ENCODE results near the gene SKIC2. TPM values are rescaled to one million over a fixed set of nuclear protein-coding genes. Genes with fewer than 3 reads are reported as not detected.
"Not testable (repeated sequence)": the region's sequence is repeated elsewhere in the genome, so short reads cannot be mapped to it uniquely, and the experiment has no call there.

Gene SKIC2
- total and polyA plus RNA-seq, 2 donors (not counting 3 experiments of a cell fraction or from before 2014, with no cell fraction given): 52.8 to 76.7 TPM

DNA sequence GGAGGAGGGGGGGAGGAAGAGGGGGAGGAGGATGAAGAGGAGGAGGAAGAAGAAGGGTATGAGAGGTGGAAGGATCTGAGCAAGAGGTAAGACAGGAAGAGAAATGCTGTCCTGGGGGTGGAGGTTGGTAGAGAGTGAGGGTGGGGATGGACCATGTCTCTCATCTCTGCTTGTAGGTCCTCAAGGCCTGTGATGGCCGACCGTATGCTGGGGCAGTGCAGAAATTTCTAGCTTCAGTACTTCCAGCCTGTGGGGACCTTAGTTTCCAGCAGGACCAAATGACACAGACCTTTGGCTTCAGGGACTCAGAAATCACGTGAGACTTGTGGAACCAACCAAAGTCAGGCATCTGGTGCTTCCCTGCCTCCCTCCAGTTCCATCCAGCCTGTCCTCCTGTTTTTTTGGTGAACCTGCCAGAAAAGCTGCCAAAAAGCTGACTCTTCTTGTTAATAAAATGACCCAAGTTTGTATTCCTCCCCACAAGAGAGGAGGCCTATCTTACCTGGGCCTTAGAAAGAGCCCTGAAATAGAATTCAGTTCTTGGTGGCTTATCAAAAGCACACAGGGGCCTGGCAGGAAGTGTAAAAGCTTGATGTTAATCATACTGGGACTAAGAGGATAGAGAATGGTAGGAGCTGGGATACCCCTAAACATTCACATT is 20.4 kb downstream of the SKIC2 start:
- CTCF ChIA-PET: interaction anchor here (2.4 kb wide), 1 partner anchor 27 kb away, joined by 9 read pairs; no protein-coding TSS in a partner anchor
- no peak overlapping the region for H3K27ac ChIP-seq (ENCODE audit: insufficient read depth, low read depth, low read length)
- H2AFZ ChIP-seq (ENCODE audit: low read depth, low read length): no peak overlapping the region
- H3K79me2 ChIP-seq (ENCODE audit: control insufficient read depth, insufficient read depth, low read length): no peaks in the 10 kb centered on the region
- H3K4me2 ChIP-seq (ENCODE audit: insufficient read depth, low read length): no peak overlapping the region
- H3K9me3 ChIP-seq (replicated peaks; ENCODE audit: control insufficient read depth, insufficient read depth, low read length): no peaks in the 10 kb centered on the region
- no peak overlapping the region for H3K4me3 ChIP-seq (replicated peaks in 1 of 3; ENCODE audit: insufficient read depth in 1 of 3, low read depth in 1 of 3, low read length in 3 of 3)
- dilution Hi-C loops (cut with MboI; ENCODE audit: extremely low pct_ligation_motif_present, low sequenced_read_pairs) (no loop called here), intact Hi-C loops (cut with micrococcal nuclease) (no loop called here)
- POLR2A ChIA-PET: no interaction called here
- no peaks in the 10 kb centered on the region for H3K27me3 ChIP-seq (ENCODE audit: control insufficient read depth in 2 of 2, insufficient read depth in 2 of 2, low read length in 2 of 2)
- peaks cover 0 to 10% of the 10 kb centered on the region in 2 experiments for H3K36me3 ChIP-seq (ENCODE audit: control insufficient read depth in 2 of 2, extremely low read depth in 1 of 2, insufficient read depth in 2 of 2, low read length in 2 of 2)
- DNase-seq (ENCODE audit: low read depth, low spot score) (no peak), FAIRE-seq (no peak)
- TF ChIP-seq JUN (IDR thresholded peaks at IDR 0.05; ENCODE audit: borderline replicate concordance, insufficient read depth, insufficient read length, low read depth): no peak
- TF ChIP-seq EZH2 (IDR thresholded peaks at IDR 0.05; ENCODE audit: borderline replicate concordance, low read depth, low read length, severe bottlenecking): no peak
- TF ChIP-seq MYC (IDR thresholded peaks at IDR 0.05; ENCODE audit: low read depth, low read length): no peak
- TF ChIP-seq, protein P1, sequence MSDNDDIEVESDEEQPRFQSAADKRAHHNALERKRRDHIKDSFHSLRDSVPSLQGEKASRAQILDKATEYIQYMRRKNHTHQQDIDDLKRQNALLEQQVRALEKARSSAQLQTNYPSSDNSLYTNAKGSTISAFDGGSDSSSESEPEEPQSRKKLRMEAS (IDR thresholded peaks at IDR 0.05; ENCODE audit: insufficient read depth, insufficient read length): no peak
- no peaks in the 10 kb centered on the region for H3K4me1 ChIP-seq (ENCODE audit: control insufficient read depth, extremely low read depth, insufficient read depth, low read length)
- no peaks in the 10 kb centered on the region for H4K20me1 ChIP-seq (replicated peaks; ENCODE audit: control insufficient read depth, extremely low read depth, insufficient read depth, low read length)
- no peak overlapping the region for H3K9ac ChIP-seq (replicated peaks; ENCODE audit: extremely low read depth, insufficient read depth, low read length)
- BruUV-seq (replicated peaks): no TSS peak
- no peaks in the 10 kb centered on the region for H3K9me1 ChIP-seq (replicated peaks; ENCODE audit: control insufficient read depth, extremely low read depth, insufficient read depth, low read length)

GRCh38 chr6:31980195-31980876 is 21.4 kb downstream of the SKIC2 start:
- H3K27me3 ChIP-seq (ENCODE audit: control insufficient read depth in 2 of 2, insufficient read depth in 2 of 2, low read length in 2 of 2); dilution Hi-C loops (cut with MboI; ENCODE audit: extremely low pct_ligation_motif_present, low sequenced_read_pairs); H3K4me3 ChIP-seq (replicated peaks in 1 of 3; ENCODE audit: insufficient read depth in 1 of 3, low read depth in 1 of 3, low read length in 3 of 3); H3K9me3 ChIP-seq (replicated peaks; ENCODE audit: control insufficient read depth, insufficient read depth, low read length); H2AFZ ChIP-seq (ENCODE audit: low read depth, low read length); H3K9ac ChIP-seq (replicated peaks; ENCODE audit: extremely low read depth, insufficient read depth, low read length); H3K27ac ChIP-seq (ENCODE audit: insufficient read depth, low read depth, low read length); H4K20me1 ChIP-seq (replicated peaks; ENCODE audit: control insufficient read depth, extremely low read depth, insufficient read depth, low read length); intact Hi-C loops (cut with micrococcal nuclease); H3K79me2 ChIP-seq (ENCODE audit: control insufficient read depth, insufficient read depth, low read length); H3K4me1 ChIP-seq (ENCODE audit: control insufficient read depth, extremely low read depth, insufficient read depth, low read length); FAIRE-seq; BruUV-seq (replicated peaks); H3K4me2 ChIP-seq (ENCODE audit: insufficient read depth, low read length); DNase-seq (ENCODE audit: low read depth, low spot score); POLR2A ChIA-PET; H3K9me1 ChIP-seq (replicated peaks; ENCODE audit: control insufficient read depth, extremely low read depth, insufficient read depth, low read length): not testable (repeated sequence)
- CTCF ChIA-PET: interaction anchor here (2.4 kb wide), 1 partner anchor 28 kb away, joined by 9 read pairs; no protein-coding TSS in a partner anchor
- peaks cover 0 to 10% of the 10 kb centered on the region in 2 experiments for H3K36me3 ChIP-seq (ENCODE audit: control insufficient read depth in 2 of 2, extremely low read depth in 1 of 2, insufficient read depth in 2 of 2, low read length in 2 of 2)

- DNase-seq (ENCODE audit: low read depth, low spot score); H3K9me3 ChIP-seq (replicated peaks; ENCODE audit: control insufficient read depth, insufficient read depth, low read length); H3K79me2 ChIP-seq (ENCODE audit: control insufficient read depth, insufficient read depth, low read length); H3K27ac ChIP-seq (ENCODE audit: insufficient read depth, low read depth, low read length); BruUV-seq (replicated peaks); dilution Hi-C loops (cut with MboI; ENCODE audit: extremely low pct_ligation_motif_present, low sequenced_read_pairs); H3K9me1 ChIP-seq (replicated peaks; ENCODE audit: control insufficient read depth, extremely low read depth, insufficient read depth, low read length); H2AFZ ChIP-seq (ENCODE audit: low read depth, low read length); H4K20me1 ChIP-seq (replicated peaks; ENCODE audit: control insufficient read depth, extremely low read depth, insufficient read depth, low read length); H3K4me3 ChIP-seq (replicated peaks in 1 of 3; ENCODE audit: insufficient read depth in 1 of 3, low read depth in 1 of 3, low read length in 3 of 3); H3K4me1 ChIP-seq (ENCODE audit: control insufficient read depth, extremely low read depth, insufficient read depth, low read length); intact Hi-C loops (cut with micrococcal nuclease); H3K9ac ChIP-seq (replicated peaks; ENCODE audit: extremely low read depth, insufficient read depth, low read length); POLR2A ChIA-PET; H3K27me3 ChIP-seq (ENCODE audit: control insufficient read depth in 2 of 2, insufficient read depth in 2 of 2, low read length in 2 of 2); H3K4me2 ChIP-seq (ENCODE audit: insufficient read depth, low read length): not testable (repeated sequence)
- peak; percentile 47 for FAIRE-seq
- CTCF ChIA-PET: interaction anchor here (2.4 kb wide), 1 partner anchor 29 kb away, joined by 9 read pairs; no protein-coding TSS in a partner anchor
- peaks cover 0 to 10% of the 10 kb centered on the region in 2 experiments for H3K36me3 ChIP-seq (ENCODE audit: control insufficient read depth in 2 of 2, extremely low read depth in 1 of 2, insufficient read depth in 2 of 2, low read length in 2 of 2)
These were observed 22.0 kb downstream of the SKIC2 start for GRCh38 chr6:31980998-31981397.
